Nephron (organoid): ENCODE data around the gene PRICKLE2.

Source experiments
- H3K27ac Mint-ChIP-seq, 3 experiments: 2 replicates each; pipeline ENCODE4 v1.8.0; 2020; ENCODE audit warnings: mixed read lengths in 3 of 3, mild to moderate bottlenecking in 2 of 3, moderate library complexity in 1 of 3
- H3K27me3 Mint-ChIP-seq: 2 replicates; pipeline ENCODE4 v1.8.0; 2021; ENCODE audit warnings: low read depth, mild to moderate bottlenecking, moderate library complexity, mixed read lengths
- H3K36me3 Mint-ChIP-seq: 2 replicates; pipeline ENCODE4 v1.8.0; 2020; ENCODE audit warnings: low read depth, mixed read lengths
- H3K4me1 Mint-ChIP-seq: 2 replicates; pipeline ENCODE4 v1.8.0; 2020; ENCODE audit warnings: mixed read lengths
- H3K4me3 Mint-ChIP-seq, 3 experiments: 2 replicates each; pipeline ENCODE4 v1.8.0; 2020; ENCODE audit warnings: mild to moderate bottlenecking in 3 of 3, mixed read lengths in 3 of 3, moderate library complexity in 2 of 3
- H3K9me3 Mint-ChIP-seq: 2 replicates; pipeline ENCODE4 v1.8.0; 2020; ENCODE audit warnings: mixed read lengths
- CTCF ChIP-seq, 3 experiments: fragments of 200-600 bp; sonication (generic); IDR thresholded peaks; one replicate each; pipeline ENCODE4 v1.5.0; 2021; ENCODE audit warnings: antibody characterized with exemption in 3 of 3; ENCODE audit not compliant: unreplicated experiment in 3 of 3

Gene PRICKLE2

GRCh38 chr3:64046996-64047594, 178.2 kb downstream of the PRICKLE2 start:
- H3K27me3 Mint-ChIP-seq: peaks cover 4% of the 10 kb centered on the region

GRCh38 chr3:64046592-64046991, 178.7 kb downstream of the PRICKLE2 start:
- no peaks in the 10 kb centered on the region for H3K9me3 Mint-ChIP-seq
- H3K27ac Mint-ChIP-seq: no peak overlapping the region
- H3K27me3 Mint-ChIP-seq: peaks cover 4% of the 10 kb centered on the region
- TF ChIP-seq CTCF (IDR thresholded peaks at IDR 0.05; ENCODE audit: unreplicated experiment in 3 of 3): no peak
- H3K4me3 Mint-ChIP-seq: no peak overlapping the region
- H3K36me3 Mint-ChIP-seq: no peaks in the 10 kb centered on the region
- peaks cover 27% of the 10 kb centered on the region for H3K4me1 Mint-ChIP-seq

More at GRCh38 chr3:64046996-64047594, 178.2 kb downstream of the PRICKLE2 start:
- peaks cover 27% of the 10 kb centered on the region for H3K4me1 Mint-ChIP-seq
- H3K9me3 Mint-ChIP-seq: no peaks in the 10 kb centered on the region
- no peaks in the 10 kb centered on the region for H3K36me3 Mint-ChIP-seq
- H3K27ac Mint-ChIP-seq: peak overlapping the region in 1 of 3 experiments; percentile 22
- TF ChIP-seq CTCF (IDR thresholded peaks at IDR 0.05; ENCODE audit: unreplicated experiment in 3 of 3): no peak
- no peak overlapping the region for H3K4me3 Mint-ChIP-seq

- Mint-ChIP-seq H3K4me1 (peaks cover 26% of the 10 kb centered on the region), H3K27ac (no peak overlapping the region), H3K9me3 (no peaks in the 10 kb centered on the region), H3K36me3 (no peaks in the 10 kb centered on the region), H3K27me3 (no peaks in the 10 kb centered on the region), H3K4me3 (no peak overlapping the region)
- no peak for TF ChIP-seq CTCF (IDR thresholded peaks at IDR 0.05; ENCODE audit: unreplicated experiment in 3 of 3)
Observed at GRCh38 chr3:64042952-64043351, 182.3 kb downstream of the PRICKLE2 start.
